GM23338 (cell line): ENCODE results near the gene SLC25A26. TPM values are rescaled to one million over a fixed set of nuclear protein-coding genes. Genes with fewer than 3 reads are reported as not detected.
"Not testable (repeated sequence)": the region's sequence is repeated elsewhere in the genome, so short reads cannot be mapped to it uniquely, and the experiment has no call there.

Source experiments
- ATAC-seq: fragments of 200-7000 bp; cut with Tn5 transposase; 3 replicates; pipeline ENCODE4 v1.9.1; 2020
- DNase-seq: peaks from one replicate; pipeline ENCODE4 v3.0.0-alpha.2; 2015; ENCODE audit warnings: low spot score
- H2AFZ ChIP-seq: fragments of 200-600 bp; sonication (generic); 2 replicates; pipeline ENCODE4 v1.8.0; 2016; ENCODE audit warnings: antibody characterized with exemption, mild to moderate bottlenecking, moderate library complexity
- H3F3A ChIP-seq: fragments of 200-600 bp; sonication (generic); replicated peaks from 2 replicates; pipeline ENCODE4 v1.8.0; 2017; ENCODE audit warnings: antibody characterized with exemption, mixed run types, low read depth
- H3K27ac ChIP-seq: fragments of 200-600 bp; sonication (generic); 2 replicates; pipeline ENCODE4 v1.6.1; 2016; ENCODE audit warnings: low read depth
- H3K27me3 ChIP-seq: fragments of 200-600 bp; sonication (generic); 2 replicates; pipeline ENCODE4 v1.8.0; 2016; ENCODE audit warnings: mild to moderate bottlenecking, mixed run types, moderate library complexity; ENCODE audit not compliant: insufficient read depth
- H3K36me3 ChIP-seq: fragments of 200-600 bp; sonication (generic); 2 replicates; pipeline ENCODE4 v1.8.0; 2016; ENCODE audit warnings: mild to moderate bottlenecking; ENCODE audit not compliant: insufficient read depth
- H3K4me1 ChIP-seq: fragments of 200-600 bp; sonication (generic); 2 replicates; pipeline ENCODE4 v1.8.0; 2016; ENCODE audit warnings: mild to moderate bottlenecking, moderate library complexity; ENCODE audit not compliant: insufficient read depth
- H3K4me2 ChIP-seq: fragments of 200-600 bp; sonication (generic); 2 replicates; pipeline ENCODE4 v1.7.1; 2017; ENCODE audit warnings: mixed run types
- H3K4me3 ChIP-seq: fragments of 200-600 bp; sonication (generic); 2 replicates; pipeline ENCODE4 v1.6.1; 2016; ENCODE audit warnings: mixed run types
- H3K79me2 ChIP-seq: fragments of 200-600 bp; sonication (generic); replicated peaks from 2 replicates; pipeline ENCODE4 v1.8.0; 2017; ENCODE audit warnings: mild to moderate bottlenecking; ENCODE audit not compliant: insufficient read depth
- H3K9me2 ChIP-seq: fragments of 200-600 bp; sonication (generic); 2 replicates; pipeline ENCODE4 v1.8.0; 2017; ENCODE audit not compliant: insufficient read depth
- H4K20me1 ChIP-seq: fragments of 200-600 bp; sonication (generic); replicated peaks from 2 replicates; pipeline ENCODE4 v1.8.0; 2017; ENCODE audit warnings: mild to moderate bottlenecking; ENCODE audit not compliant: insufficient read depth
- H3K27ac Mint-ChIP-seq: 2 replicates; pipeline ENCODE4 v1.8.0; 2020; ENCODE audit warnings: inconsistent platforms, mild to moderate bottlenecking, moderate library complexity, mixed read lengths
- H3K27me3 Mint-ChIP-seq: 3 replicates; pipeline ENCODE4 v1.8.0; 2022; ENCODE audit warnings: low read depth, mild to moderate bottlenecking, moderate library complexity, mixed read lengths, inconsistent platforms; ENCODE audit not compliant: insufficient read depth, poor library complexity
- H3K36me3 Mint-ChIP-seq: 3 replicates; pipeline ENCODE4 v1.8.0; 2021; ENCODE audit warnings: low read depth, mild to moderate bottlenecking, inconsistent platforms, moderate library complexity, mixed read lengths
- H3K4me1 Mint-ChIP-seq: 3 replicates; pipeline ENCODE4 v1.8.0; 2020; ENCODE audit warnings: mild to moderate bottlenecking, inconsistent platforms, mixed read lengths
- H3K4me3 Mint-ChIP-seq: 3 replicates; pipeline ENCODE4 v1.8.0; 2021; ENCODE audit warnings: moderate library complexity, mild to moderate bottlenecking, inconsistent platforms, mixed read lengths
- H3K9me3 Mint-ChIP-seq: 3 replicates; pipeline ENCODE4 v1.8.0; 2020; ENCODE audit warnings: moderate library complexity, mild to moderate bottlenecking, inconsistent platforms, mixed read lengths
- CREB1 ChIP-seq: fragments of 250-450 bp; sonication (Bioruptor Pico); IDR thresholded peaks from 2 replicates; pipeline ENCODE4 v1.5.0; 2020; ENCODE audit warnings: low read depth, mild to moderate bottlenecking, moderate library complexity
- ETS1 ChIP-seq: IDR thresholded peaks from 2 replicates; pipeline ENCODE4 v1.6.1; 2016; ENCODE audit warnings: antibody characterized with exemption
- JUNB ChIP-seq: IDR thresholded peaks from one replicate; pipeline ENCODE4 v1.6.1; 2016; ENCODE audit warnings: antibody characterized with exemption; ENCODE audit not compliant: unreplicated experiment
- POLR2AphosphoS5 ChIP-seq: IDR thresholded peaks from 2 replicates; pipeline ENCODE4 v1.6.1; 2016; ENCODE audit warnings: antibody characterized with exemption, low read depth
- STAT1 ChIP-seq: IDR thresholded peaks from one replicate; pipeline ENCODE4 v1.6.1; 2016; ENCODE audit warnings: antibody characterized with exemption; ENCODE audit not compliant: unreplicated experiment
- ZNF331 ChIP-seq: fragments of 250-450 bp; sonication (Bioruptor Pico); IDR thresholded peaks from 2 replicates; pipeline ENCODE4 v1.5.0; 2020; ENCODE audit warnings: low read depth, mild to moderate bottlenecking, moderate library complexity
- polyA plus RNA-seq: library from polyadenylated mRNA; unstranded; fragments of >200 nt; fragmentation: Nextera tagmentation; extraction: Ambion mirVana; gene quantifications from 2 replicates; pipeline ENCODE4 v1.2.1, GENCODE V29; 2016
- total RNA-seq: library from RNA; depleted of rRNA; stranded (reverse); fragments of >200 nt; shearing (Covaris generic); gene quantifications from 2 replicates; pipeline ENCODE4 v1.2.3, GENCODE V29; 2014

The SLC25A26 gene
- total and polyA plus RNA-seq, 2 experiments from 2014 or later = 24.8 to 40.2 TPM

DNA sequence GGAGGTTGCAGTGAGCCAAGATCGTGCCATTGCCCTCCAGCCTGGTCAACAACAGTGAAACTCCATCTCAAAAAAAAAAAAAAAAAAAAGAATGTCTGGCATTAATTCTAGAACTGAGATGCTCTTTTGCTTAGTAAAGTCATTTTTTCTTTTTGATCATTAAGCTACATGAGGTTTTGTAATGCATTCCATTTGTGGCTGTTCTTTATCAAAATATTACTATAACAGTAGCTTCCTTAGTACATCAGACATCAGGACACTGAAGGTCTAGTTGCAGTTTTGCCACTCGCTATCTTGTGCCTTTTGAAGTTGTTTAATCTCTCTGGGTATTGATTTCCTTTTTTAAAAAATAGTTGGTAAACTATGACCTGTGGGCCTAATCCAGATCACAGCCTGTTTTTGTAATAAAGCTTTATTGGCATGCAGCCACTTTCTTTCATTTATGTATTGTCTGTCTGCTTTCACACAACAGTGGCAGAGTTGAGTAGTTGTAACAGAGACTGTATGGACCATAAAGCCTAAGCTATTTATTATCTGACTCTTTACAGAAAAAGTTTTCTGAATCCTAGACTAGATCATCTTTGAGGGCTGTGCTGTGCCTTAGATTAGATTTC is 76.6 kb downstream of the SLC25A26 start:
- no peak overlapping the region for H3K27ac ChIP-seq
- no peaks in the 10 kb centered on the region for H3K4me1 ChIP-seq
- no peaks in the 10 kb centered on the region for H4K20me1 ChIP-seq
- Mint-ChIP-seq H3K27me3 (no peaks in the 10 kb centered on the region), H3K9me3 (no peaks in the 10 kb centered on the region), H3K36me3 (no peaks in the 10 kb centered on the region), H3K4me1 (peaks cover 12% of the 10 kb centered on the region), H3K4me3 (no peak overlapping the region), H3K27ac (no peak overlapping the region)
- H3K36me3 ChIP-seq = no peaks in the 10 kb centered on the region
- no peaks in the 10 kb centered on the region for H3F3A ChIP-seq
- no peak for TF ChIP-seq JUNB
- H3K9me2 ChIP-seq = no peaks in the 10 kb centered on the region
- no peaks in the 10 kb centered on the region; the same call in 1 of the 2 replicates for H3K79me2 ChIP-seq
- no peaks in the 10 kb centered on the region for H3K27me3 ChIP-seq
- DNase-seq (no peak), ATAC-seq (no peak)
- no peak overlapping the region for H2AFZ ChIP-seq
- no peak overlapping the region for H3K4me3 ChIP-seq
- H3K4me2 ChIP-seq = no peak overlapping the region

GRCh38 chr3:66297900-66298299 is 77.1 kb downstream of the SLC25A26 start:
- no peak for TF ChIP-seq CREB1 (CRISPR knock-in tag)
- no peak for TF ChIP-seq STAT1
- no peak for TF ChIP-seq ZNF331 (CRISPR knock-in tag)
- TF ChIP-seq POLR2AphosphoS5 = no peak
- DNase-seq (no peak), ATAC-seq (no peak)
- no peaks in the 10 kb centered on the region for H3K9me2 ChIP-seq
- no peak overlapping the region for H3K27ac ChIP-seq
- no peaks in the 10 kb centered on the region for H3K36me3 ChIP-seq
- H2AFZ ChIP-seq = no peak overlapping the region
- H3K4me3 Mint-ChIP-seq = no peak overlapping the region
- H3K27me3 ChIP-seq = no peaks in the 10 kb centered on the region
- no peaks in the 10 kb centered on the region for H3K27me3 Mint-ChIP-seq
- H4K20me1 ChIP-seq = no peaks in the 10 kb centered on the region
- H3K4me1 ChIP-seq = no peaks in the 10 kb centered on the region
- no peak overlapping the region for H3K4me2 ChIP-seq
- no peaks in the 10 kb centered on the region; the same call in 1 of the 2 replicates for H3K79me2 ChIP-seq
- H3F3A ChIP-seq = no peaks in the 10 kb centered on the region
- H3K36me3 Mint-ChIP-seq = no peaks in the 10 kb centered on the region
- peaks cover 6% of the 10 kb centered on the region for H3K4me1 Mint-ChIP-seq
- no peak overlapping the region for H3K4me3 ChIP-seq
- H3K9me3 Mint-ChIP-seq = no peaks in the 10 kb centered on the region
- H3K27ac Mint-ChIP-seq = no peak overlapping the region

DNA sequence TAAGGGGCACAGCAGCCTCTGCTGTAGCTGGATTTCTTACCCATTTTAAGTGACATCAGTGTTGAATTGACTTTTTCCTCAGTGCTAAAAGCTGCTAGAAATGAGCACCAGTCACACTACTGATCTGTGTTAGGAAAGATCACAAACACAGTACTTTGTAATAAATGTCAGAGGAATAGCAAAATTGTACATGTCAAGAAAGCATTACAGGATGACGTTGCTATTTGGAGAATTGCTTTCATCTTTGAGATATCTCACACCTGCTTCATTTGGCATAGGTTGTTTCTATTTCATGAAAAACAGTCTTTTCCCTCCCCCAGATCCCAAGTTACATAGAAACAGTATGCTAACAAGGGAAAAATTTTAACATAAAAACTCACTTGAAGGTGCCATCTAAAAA is 77.8 kb downstream of the SLC25A26 start:
- Mint-ChIP-seq H3K27me3 (no peaks in the 10 kb centered on the region), H3K4me1 (peaks cover 6% of the 10 kb centered on the region; the same call in 1 of the 3 replicates), H3K27ac (no peak overlapping the region), H3K36me3 (no peaks in the 10 kb centered on the region), H3K9me3 (no peaks in the 10 kb centered on the region), H3K4me3 (no peak overlapping the region)
- Histone ChIP-seq H3K79me2 (no peaks in the 10 kb centered on the region), H3F3A (no peaks in the 10 kb centered on the region), H3K9me2 (no peaks in the 10 kb centered on the region), H2AFZ (no peak overlapping the region), H3K36me3 (no peaks in the 10 kb centered on the region), H4K20me1 (no peaks in the 10 kb centered on the region), H3K27me3 (no peaks in the 10 kb centered on the region), H3K4me2 (no peak overlapping the region), H3K27ac (no peak overlapping the region), H3K4me3 (no peak overlapping the region), H3K4me1 (no peaks in the 10 kb centered on the region)
- DNase-seq (no peak), ATAC-seq (no peak)
- no peak for TF ChIP-seq ETS1

DNA sequence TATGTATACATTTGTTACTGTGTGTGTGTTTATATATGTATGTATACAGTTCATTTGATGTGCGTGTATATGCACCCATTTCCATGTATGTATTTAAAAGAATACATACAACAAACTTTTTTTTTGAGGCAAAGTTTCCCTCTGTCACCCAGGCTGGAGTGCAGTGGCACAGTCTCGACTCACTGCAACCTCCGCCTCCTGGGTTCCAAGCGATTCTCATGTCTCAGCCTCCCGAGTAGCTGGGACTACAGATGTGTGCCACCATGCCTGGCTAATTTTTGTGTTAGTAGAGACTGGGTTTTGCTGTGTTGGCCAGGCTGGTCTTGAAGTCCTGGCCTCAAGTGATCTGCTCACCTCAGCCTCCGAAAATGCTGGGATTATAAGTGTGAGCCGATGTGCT is 78.3 kb downstream of the SLC25A26 start:
- H3K4me2 ChIP-seq, ATAC-seq, H3K4me1 Mint-ChIP-seq, H2AFZ ChIP-seq, H4K20me1 ChIP-seq, H3K4me3 Mint-ChIP-seq, H3K4me1 ChIP-seq, H3K9me3 Mint-ChIP-seq, H3F3A ChIP-seq, H3K27me3 Mint-ChIP-seq, H3K27me3 ChIP-seq, H3K4me3 ChIP-seq, H3K36me3 ChIP-seq, H3K27ac ChIP-seq, H3K36me3 Mint-ChIP-seq, DNase-seq, H3K9me2 ChIP-seq, H3K27ac Mint-ChIP-seq, H3K79me2 ChIP-seq: not testable (repeated sequence)
